ENCODE results near the gene PATJ. TPM values are rescaled to one million over a fixed set of nuclear protein-coding genes. Genes with fewer than 3 reads are reported as not detected.

The PATJ gene
- total and polyA plus RNA-seq, 2 donors (not counting 3 experiments of a cell fraction or from before 2014, with no cell fraction given), result 1.1 to 3.0 TPM

GRCh38 chr1:61781151-61781550, 38.9 kb downstream of the PATJ start:
- intact Hi-C loops (cut with micrococcal nuclease) (no loop called here), dilution Hi-C loops (cut with MboI; ENCODE audit: extremely low pct_ligation_motif_present, low sequenced_read_pairs) (no loop called here)
- BruUV-seq (replicated peaks), result no TSS peak
- TF ChIP-seq JUN (IDR thresholded peaks at IDR 0.05; ENCODE audit: borderline replicate concordance, insufficient read depth, insufficient read length, low read depth), result no peak
- no peak for TF ChIP-seq GATA2 (IDR thresholded peaks at IDR 0.05; ENCODE audit: insufficient read depth, insufficient read length, low read depth, low read length)
- TF ChIP-seq CTCF (IDR thresholded peaks at IDR 0.05; ENCODE audit: extremely low read depth in 1 of 2, insufficient read depth in 1 of 2, low read depth in 1 of 2, low read length in 2 of 2), result no peak
- no peak for TF ChIP-seq MAX (IDR thresholded peaks at IDR 0.05; ENCODE audit: insufficient read depth, insufficient read length)
- TF ChIP-seq MYC (IDR thresholded peaks at IDR 0.05; ENCODE audit: low read depth, low read length), result no peak
- TF ChIP-seq POLR2A (IDR thresholded peaks at IDR 0.05; ENCODE audit: low read depth, low read length), result no peak
- TF ChIP-seq EZH2 (IDR thresholded peaks at IDR 0.05; ENCODE audit: borderline replicate concordance, low read depth, low read length, severe bottlenecking), result no peak
- Histone ChIP-seq H3K27ac (ENCODE audit: insufficient read depth, low read depth, low read length) (no peak overlapping the region), H3K9ac (replicated peaks; ENCODE audit: extremely low read depth, insufficient read depth, low read length) (no peak overlapping the region), H3K9me3 (replicated peaks; ENCODE audit: control insufficient read depth, insufficient read depth, low read length) (no peaks in the 10 kb centered on the region), H3K36me3 (ENCODE audit: control insufficient read depth in 2 of 2, extremely low read depth in 1 of 2, insufficient read depth in 2 of 2, low read length in 2 of 2) (no peaks in the 10 kb centered on the region), H3K4me2 (ENCODE audit: insufficient read depth, low read length) (no peak overlapping the region), H3K27me3 (ENCODE audit: control insufficient read depth in 2 of 2, insufficient read depth in 2 of 2, low read length in 2 of 2) (no peaks in the 10 kb centered on the region), H3K4me1 (ENCODE audit: control insufficient read depth, extremely low read depth, insufficient read depth, low read length) (no peaks in the 10 kb centered on the region), H4K20me1 (replicated peaks; ENCODE audit: control insufficient read depth, extremely low read depth, insufficient read depth, low read length) (no peaks in the 10 kb centered on the region), H3K9me1 (replicated peaks; ENCODE audit: control insufficient read depth, extremely low read depth, insufficient read depth, low read length) (no peaks in the 10 kb centered on the region), H3K4me3 (replicated peaks in 1 of 3; ENCODE audit: insufficient read depth in 1 of 3, low read depth in 1 of 3, low read length in 3 of 3) (no peak overlapping the region), H2AFZ (ENCODE audit: low read depth, low read length) (no peak overlapping the region), H3K79me2 (ENCODE audit: control insufficient read depth, insufficient read depth, low read length) (no peaks in the 10 kb centered on the region)
- DNase-seq (ENCODE audit: low read depth, low spot score), result no peak
- no peak for FAIRE-seq
- ChIA-PET CTCF (interaction anchor here (0.6 kb wide), 1 partner anchor 12 kb away, joined by 3 read pairs; no protein-coding TSS in a partner anchor), POLR2A (no interaction called here)

Measured in endothelial cell of umbilical vein (primary cell).